IMR-90 (cell line): ENCODE measurements around the gene KDF1. TPM values are rescaled to one million over a fixed set of nuclear protein-coding genes. Genes with fewer than 3 reads are reported as not detected.

Experiments
- ATAC-seq: fragments of 200-7000 bp; cut with Tn5 transposase; 2 replicates; pipeline ENCODE4 v1.9.1; 2020; ENCODE audit warnings: low read depth, mild to moderate bottlenecking, moderate library complexity
- BruUV-seq: library from RNA; stranded (reverse); fragments of 400-500 nt; replicated peaks from 2 replicates; lab custom pipeline; 2021; lab: Mats Ljungman, UMichigan
- CTCF ChIA-PET: fragments of 300-600 bp; formaldehyde crosslinking; extraction: SDS; loops from one replicate; lab custom pipeline; 2021; ENCODE audit warnings: antibody characterized with exemption; lab: Yijun Ruan, JAX
- POLR2A ChIA-PET: fragments of 300-600 bp; sonication (Branson Sonifier 250); formaldehyde crosslinking; loops from one replicate; lab custom pipeline; 2022; ENCODE audit warnings: antibody characterized with exemption; ENCODE audit not compliant: unreplicated experiment; lab: Charles Lee
- DNase-seq: peaks from one replicate; pipeline ENCODE4 v3.0.0; 2013
- H2AFZ ChIP-seq: replicated peaks from 2 replicates; pipeline ENCODE3; 2013; ENCODE audit warnings: low read length, mild to moderate bottlenecking; ENCODE audit not compliant: poor library complexity
- H2AK5ac ChIP-seq: 2 replicates; pipeline ENCODE4 v1.6.1; 2013; ENCODE audit warnings: low read depth, low read length, inconsistent platforms
- H2AK9ac ChIP-seq: replicated peaks from 2 replicates; pipeline ENCODE3; 2013; ENCODE audit warnings: mild to moderate bottlenecking, low read depth, low read length, moderate library complexity; ENCODE audit not compliant: poor library complexity
- H2BK120ac ChIP-seq: 2 replicates; pipeline ENCODE4 v1.6.1; 2013; ENCODE audit warnings: low read depth, low read length, inconsistent platforms
- H2BK15ac ChIP-seq: 3 replicates; pipeline ENCODE4 v1.6.1; 2013; ENCODE audit warnings: low read depth, low read length, inconsistent platforms
- H2BK20ac ChIP-seq: 2 replicates; pipeline ENCODE4 v1.6.1; 2013; ENCODE audit warnings: low read depth, mild to moderate bottlenecking, inconsistent platforms, low read length, moderate library complexity
- H2BK5ac ChIP-seq: 2 replicates; pipeline ENCODE4 v1.6.1; 2013; ENCODE audit warnings: mild to moderate bottlenecking, low read depth, low read length, inconsistent platforms; ENCODE audit not compliant: poor library complexity, severe bottlenecking
- H3K14ac ChIP-seq: replicated peaks from 2 replicates; pipeline ENCODE4 v1.6.1; 2013; ENCODE audit warnings: low read depth, low read length, inconsistent platforms
- H3K18ac ChIP-seq: 2 replicates; pipeline ENCODE4 v1.6.1; 2013; ENCODE audit warnings: low read depth, low read length, control low read depth
- H3K23ac ChIP-seq: 2 replicates; pipeline ENCODE4 v1.6.1; 2013; ENCODE audit warnings: low read depth, low read length, inconsistent platforms
- H3K27ac ChIP-seq: 2 replicates; pipeline ENCODE4 v1.5.1; 2013; ENCODE audit warnings: mild to moderate bottlenecking, control low read depth, low read length; ENCODE audit not compliant: insufficient read depth
- H3K27me3 ChIP-seq: 2 replicates; pipeline ENCODE4 v1.6.1; 2013; ENCODE audit warnings: low read length; ENCODE audit not compliant: control insufficient read depth, insufficient read depth
- H3K36me3 ChIP-seq: 2 replicates; pipeline ENCODE4 v1.6.1; 2013; ENCODE audit warnings: low read length, mixed read lengths; ENCODE audit not compliant: control insufficient read depth, insufficient read depth
- H3K4ac ChIP-seq: 2 replicates; pipeline ENCODE4 v1.6.1; 2013; ENCODE audit warnings: low read depth, low read length, inconsistent platforms
- H3K4me1 ChIP-seq: 2 replicates; pipeline ENCODE4 v1.6.1; 2013; ENCODE audit warnings: low read length, mixed read lengths; ENCODE audit not compliant: control insufficient read depth, insufficient read depth
- H3K4me2 ChIP-seq: 2 replicates; pipeline ENCODE4 v1.6.1; 2013; ENCODE audit warnings: low read depth, mild to moderate bottlenecking, control low read depth, low read length, moderate library complexity
- H3K4me3 ChIP-seq: 2 replicates; pipeline ENCODE4 v1.5.1; 2013; ENCODE audit warnings: low read depth, mild to moderate bottlenecking, control low read depth, low read length, moderate library complexity; ENCODE audit not compliant: insufficient read depth
- H3K56ac ChIP-seq: 2 replicates; pipeline ENCODE4 v1.6.1; 2013; ENCODE audit warnings: low read length, inconsistent platforms; ENCODE audit not compliant: insufficient read depth; ENCODE audit errors: extremely low read depth
- H3K79me1 ChIP-seq, 2 experiments: 2 replicates each; pipeline ENCODE4 v1.6.1; 2013; ENCODE audit warnings: low read length in 2 of 2, inconsistent platforms in 1 of 2, low read depth in 1 of 2
- H3K9ac ChIP-seq: 2 replicates; pipeline ENCODE4 v1.6.1; 2013; ENCODE audit warnings: low read depth, low read length, control low read depth
- H3K9me1 ChIP-seq: 2 replicates; pipeline ENCODE4 v1.6.1; 2013; ENCODE audit warnings: low read length, inconsistent platforms; ENCODE audit not compliant: insufficient read depth
- H3K9me3 ChIP-seq: 2 replicates; pipeline ENCODE4 v1.6.1; 2013; ENCODE audit warnings: low read length; ENCODE audit not compliant: control insufficient read depth, insufficient read depth
- H4K20me1 ChIP-seq: 2 replicates; pipeline ENCODE4 v1.6.1; 2013; ENCODE audit warnings: low read length, inconsistent platforms; ENCODE audit not compliant: insufficient read depth
- H4K5ac ChIP-seq: 2 replicates; pipeline ENCODE4 v1.6.1; 2013; ENCODE audit warnings: mild to moderate bottlenecking, low read depth, low read length, control low read depth
- H4K8ac ChIP-seq, 2 experiments: 2 replicates each; pipeline ENCODE4 v1.6.1; 2013; ENCODE audit warnings: low read depth in 2 of 2, low read length in 2 of 2, control low read depth in 1 of 2, inconsistent platforms in 1 of 2
- H4K91ac ChIP-seq: 2 replicates; pipeline ENCODE4 v1.6.1; 2013; ENCODE audit warnings: low read depth, low read length, inconsistent platforms; ENCODE audit not compliant: insufficient read depth
- CTCF ChIP-seq: conservative IDR thresholded peaks from 2 replicates; pipeline ENCODE4 v1.5.1; 2012; ENCODE audit warnings: mild to moderate bottlenecking, low read depth, low read length, improper control_type of control experiment
- FOS ChIP-seq: fragments of 150-350 bp; IDR thresholded peaks from 2 replicates; pipeline ENCODE4 v1.6.1; 2016; ENCODE audit warnings: low read depth, low read length
- RCOR1 ChIP-seq: IDR thresholded peaks from 2 replicates; pipeline ENCODE4 v1.6.1; 2012; ENCODE audit warnings: mild to moderate bottlenecking, low read length, improper control_type of control experiment; ENCODE audit not compliant: insufficient replicate concordance
- WGBS, 2 experiments: methylation state at CpG; one replicate each; pipeline versions ENCODE4 v1.1.5 to v1.1.7; 2013; ENCODE audit warnings: missing lambda C conversion rate in 2 of 2; ENCODE audit not compliant: insufficient read length in 1 of 2; ENCODE audit errors: extremely low coverage in 2 of 2; 5-methylcytosine and 5-hydroxymethylcytosine counted together
- dilution Hi-C: fragments of 300-500 bp; cut with HindIII; formaldehyde crosslinking; loops from one replicate; pipeline ENCODE4 v1.14.3; 2018; ENCODE audit warnings: low sequenced_read_pairs; ENCODE audit not compliant: unreplicated experiment
- in situ Hi-C: fragments of 300-500 bp; cut with MboI; formaldehyde crosslinking; loops from 3 replicates; pipeline ENCODE4 v1.14.3; 2019; ENCODE audit warnings: low sequenced_read_pairs, inconsistent platforms, mixed read lengths
- intact Hi-C: fragments of 100-400 bp; cut with micrococcal nuclease; formaldehyde crosslinking; loops from 2 replicates; pipeline ENCODE4 v1.10.0; 2022
- polyA plus RNA-seq, 3 experiments: library from polyadenylated mRNA; depleted of rRNA; stranded (reverse); fragments of >200 nt; gene quantifications; 2 replicates each; pipeline ENCODE4 v1.2.3, GENCODE V29; 2012; ENCODE audit warnings: low replicate concordance in 1 of 3
- total RNA-seq: library from RNA; depleted of rRNA; stranded (reverse); fragments of >200 nt; gene quantifications from 2 replicates; pipeline ENCODE4 v1.2.3, GENCODE V29; 2012

KDF1 gene
- total and polyA plus RNA-seq, 2 of the 4 experiments (the other 2 are of a cell fraction): not detected

GRCh38 chr1:26907071-26907917 is 53.0 kb downstream of the KDF1 start:
- Histone ChIP-seq H2BK20ac (no peak overlapping the region), H3K18ac (no peak overlapping the region), H3K4me3 (no peak overlapping the region), H2BK15ac (no peak overlapping the region), H4K5ac (no peak overlapping the region), H3K23ac (no peak overlapping the region), H4K91ac (no peak overlapping the region), H2AFZ (peak overlapping the region; percentile 56), H3K4me1 (no peaks in the 10 kb centered on the region), H3K79me1 (no peaks in the 10 kb centered on the region), H4K20me1 (no peaks in the 10 kb centered on the region), H3K27me3 (peaks cover 10% of the 10 kb centered on the region), H3K36me3 (no peaks in the 10 kb centered on the region), H3K56ac (no peak overlapping the region), H3K4ac (no peak overlapping the region), H3K9me1 (no peaks in the 10 kb centered on the region), H2AK9ac (no peak overlapping the region), H3K4me2 (no peak overlapping the region), H2BK5ac (no peak overlapping the region), H3K9me3 (no peaks in the 10 kb centered on the region), H4K8ac (no peak overlapping the region), H2AK5ac (no peak overlapping the region), H3K14ac (no peak overlapping the region), H3K27ac (no peak overlapping the region), H2BK120ac (no peak overlapping the region), H3K9ac (no peak overlapping the region)
- DNase-seq (peak; percentile 92), ATAC-seq (peak; percentile 96)
- ChIA-PET POLR2A (no interaction called here), CTCF (no interaction called here)
- no TSS peak for BruUV-seq
- dilution Hi-C loops (no loop called here), in situ Hi-C loops (no loop called here), intact Hi-C loops (no loop called here)
- 53% methylated on average over 2 of the region's 6 CpGs; no CpG with 5 or more reads in 1 of the 2 experiments for WGBS, 2 experiments
- peak; percentile 20 for TF ChIP-seq RCOR1
- no peak for TF ChIP-seq CTCF
- TF ChIP-seq FOS: peak; percentile 75
